GM12878 (cell line): ENCODE data around the gene RASGRF2.

ENCODE experiments used
- POLR2A ChIP-seq: IDR thresholded peaks from 2 replicates; pipeline ENCODE4 v1.6.1; 2011; ENCODE audit warnings: low read depth, mild to moderate bottlenecking, low read length
- RAD21 ChIP-seq: IDR thresholded peaks from 2 replicates; pipeline ENCODE4 v1.6.1; 2011; ENCODE audit warnings: mild to moderate bottlenecking, low read depth, low read length, moderate library complexity; ENCODE audit not compliant: insufficient read depth
- RB1 ChIP-seq: fragments of 450-650 bp; formaldehyde crosslinking; IDR thresholded peaks from 2 replicates; pipeline ENCODE4 v1.6.1; 2017; ENCODE audit warnings: mild to moderate bottlenecking, borderline replicate concordance
- SIN3A ChIP-seq: IDR thresholded peaks from 2 replicates; pipeline ENCODE4 v1.6.1; 2012; ENCODE audit warnings: low read depth, low read length, improper control_type of control experiment
- YBX1 ChIP-seq: fragments of 450-650 bp; IDR thresholded peaks from 2 replicates; pipeline ENCODE4 v1.6.1; 2016; ENCODE audit warnings: antibody characterized with exemption
- TF ChIP-seq, protein P1 (sequence below), 3 experiments: IDR thresholded peaks in 2 of 3; conservative IDR thresholded peaks in 1 of 3; 2 replicates each; pipeline ENCODE4 v1.5.1; 2011; ENCODE audit warnings: low read depth in 3 of 3, low read length in 3 of 3, mild to moderate bottlenecking in 3 of 3, control low read depth in 2 of 3, moderate library complexity in 2 of 3, inconsistent platforms in 1 of 3, mixed read lengths in 1 of 3; ENCODE audit not compliant: control insufficient read depth in 2 of 3, insufficient read depth in 1 of 3; ENCODE audit errors: extremely low read depth in 1 of 3

DNA sequence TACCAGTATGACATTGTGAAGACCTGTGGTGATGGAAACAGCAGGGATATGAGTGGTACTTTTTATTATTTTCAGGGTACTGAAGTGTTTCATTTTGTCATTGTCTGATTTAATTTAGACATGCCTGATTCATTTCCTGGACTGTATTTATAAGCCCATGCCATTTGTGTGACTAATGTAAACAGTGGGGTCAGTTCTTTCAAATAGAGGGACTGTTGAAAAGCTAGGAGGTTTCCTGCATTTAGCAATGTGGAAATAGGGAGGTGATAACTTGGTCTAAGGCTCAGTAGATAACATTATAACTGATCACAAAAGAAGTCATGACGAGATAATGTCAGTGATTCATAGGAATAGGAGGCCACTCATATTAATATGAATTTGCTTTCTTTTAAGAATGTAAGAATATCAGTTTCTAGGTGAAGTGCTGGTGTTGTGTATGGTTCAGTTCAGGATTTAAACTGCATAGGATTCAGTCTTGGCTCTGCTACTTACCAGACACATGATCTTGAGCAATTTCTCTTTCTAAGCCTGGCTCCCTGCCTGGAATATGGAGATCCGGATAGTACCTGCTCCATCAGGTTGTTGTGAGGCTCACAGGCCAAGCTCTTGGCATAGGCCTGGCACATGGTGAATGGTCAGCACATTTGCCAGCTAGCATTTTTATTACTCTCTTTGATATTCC is 7.5 kb downstream of the RASGRF2 start:
- TF ChIP-seq, protein P1, sequence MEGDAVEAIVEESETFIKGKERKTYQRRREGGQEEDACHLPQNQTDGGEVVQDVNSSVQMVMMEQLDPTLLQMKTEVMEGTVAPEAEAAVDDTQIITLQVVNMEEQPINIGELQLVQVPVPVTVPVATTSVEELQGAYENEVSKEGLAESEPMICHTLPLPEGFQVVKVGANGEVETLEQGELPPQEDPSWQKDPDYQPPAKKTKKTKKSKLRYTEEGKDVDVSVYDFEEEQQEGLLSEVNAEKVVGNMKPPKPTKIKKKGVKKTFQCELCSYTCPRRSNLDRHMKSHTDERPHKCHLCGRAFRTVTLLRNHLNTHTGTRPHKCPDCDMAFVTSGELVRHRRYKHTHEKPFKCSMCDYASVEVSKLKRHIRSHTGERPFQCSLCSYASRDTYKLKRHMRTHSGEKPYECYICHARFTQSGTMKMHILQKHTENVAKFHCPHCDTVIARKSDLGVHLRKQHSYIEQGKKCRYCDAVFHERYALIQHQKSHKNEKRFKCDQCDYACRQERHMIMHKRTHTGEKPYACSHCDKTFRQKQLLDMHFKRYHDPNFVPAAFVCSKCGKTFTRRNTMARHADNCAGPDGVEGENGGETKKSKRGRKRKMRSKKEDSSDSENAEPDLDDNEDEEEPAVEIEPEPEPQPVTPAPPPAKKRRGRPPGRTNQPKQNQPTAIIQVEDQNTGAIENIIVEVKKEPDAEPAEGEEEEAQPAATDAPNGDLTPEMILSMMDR (IDR thresholded peaks at IDR 0.05 in 2 of 3, conservative IDR thresholded peaks at IDR 0.05 in 1 of 3; ENCODE audit: control insufficient read depth in 2 of 3, extremely low read depth in 1 of 3, insufficient read depth in 1 of 3, low read depth in 3 of 3, low read length in 3 of 3): no peak
- TF ChIP-seq YBX1: no peak
- TF ChIP-seq RB1: no peak
- no peak for TF ChIP-seq SIN3A
- no peak for TF ChIP-seq RAD21
- no peak for TF ChIP-seq POLR2A
